GM12874 (cell line): ENCODE results near the gene PLEKHG3.

ENCODE experiments used
- TF ChIP-seq, protein P1 (sequence below): IDR thresholded peaks from 2 replicates; pipeline ENCODE4 v1.5.1; 2011; ENCODE audit warnings: low read depth, mild to moderate bottlenecking, control low read depth, low read length, moderate library complexity; ENCODE audit not compliant: insufficient read depth

PLEKHG3 gene

DNA sequence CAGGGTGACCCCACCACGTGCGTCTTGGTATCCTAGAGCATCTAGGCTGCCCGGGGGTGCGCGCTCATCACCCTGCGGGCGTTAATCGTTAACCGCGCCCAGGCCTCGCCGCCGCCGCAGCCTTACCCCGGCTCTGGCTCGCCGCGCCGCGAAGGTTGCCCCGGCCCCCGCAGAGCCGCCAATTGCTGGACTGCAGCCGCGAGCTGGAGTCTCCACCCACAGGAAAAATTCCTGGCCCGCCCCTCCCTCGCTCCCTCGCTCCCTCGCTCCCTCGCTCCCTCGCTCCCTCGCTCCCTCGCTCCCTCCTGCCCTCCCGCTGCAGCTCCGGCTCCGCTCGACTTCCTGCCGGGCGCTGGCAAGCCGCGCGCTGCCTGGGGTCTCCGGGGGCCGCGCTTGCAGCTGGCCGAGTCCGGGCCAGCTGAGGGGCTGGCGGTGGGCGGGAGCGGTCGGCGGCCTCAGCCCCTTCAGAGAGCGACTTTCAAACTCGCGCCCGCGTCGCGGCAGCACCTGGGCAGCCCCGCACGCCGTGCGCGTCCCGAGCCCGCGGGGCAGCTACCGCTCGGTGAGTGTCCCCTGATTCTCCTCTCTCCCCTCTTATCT lies at the start of gene PLEKHG3:
Gene PLEKHG3, plus strand, starts transcription at position 282 of the 600 bp plus-strand sequence. CDS start 23,208 bp downstream, outside the sequence.
- TF ChIP-seq, protein P1, sequence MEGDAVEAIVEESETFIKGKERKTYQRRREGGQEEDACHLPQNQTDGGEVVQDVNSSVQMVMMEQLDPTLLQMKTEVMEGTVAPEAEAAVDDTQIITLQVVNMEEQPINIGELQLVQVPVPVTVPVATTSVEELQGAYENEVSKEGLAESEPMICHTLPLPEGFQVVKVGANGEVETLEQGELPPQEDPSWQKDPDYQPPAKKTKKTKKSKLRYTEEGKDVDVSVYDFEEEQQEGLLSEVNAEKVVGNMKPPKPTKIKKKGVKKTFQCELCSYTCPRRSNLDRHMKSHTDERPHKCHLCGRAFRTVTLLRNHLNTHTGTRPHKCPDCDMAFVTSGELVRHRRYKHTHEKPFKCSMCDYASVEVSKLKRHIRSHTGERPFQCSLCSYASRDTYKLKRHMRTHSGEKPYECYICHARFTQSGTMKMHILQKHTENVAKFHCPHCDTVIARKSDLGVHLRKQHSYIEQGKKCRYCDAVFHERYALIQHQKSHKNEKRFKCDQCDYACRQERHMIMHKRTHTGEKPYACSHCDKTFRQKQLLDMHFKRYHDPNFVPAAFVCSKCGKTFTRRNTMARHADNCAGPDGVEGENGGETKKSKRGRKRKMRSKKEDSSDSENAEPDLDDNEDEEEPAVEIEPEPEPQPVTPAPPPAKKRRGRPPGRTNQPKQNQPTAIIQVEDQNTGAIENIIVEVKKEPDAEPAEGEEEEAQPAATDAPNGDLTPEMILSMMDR = no peak

DNA sequence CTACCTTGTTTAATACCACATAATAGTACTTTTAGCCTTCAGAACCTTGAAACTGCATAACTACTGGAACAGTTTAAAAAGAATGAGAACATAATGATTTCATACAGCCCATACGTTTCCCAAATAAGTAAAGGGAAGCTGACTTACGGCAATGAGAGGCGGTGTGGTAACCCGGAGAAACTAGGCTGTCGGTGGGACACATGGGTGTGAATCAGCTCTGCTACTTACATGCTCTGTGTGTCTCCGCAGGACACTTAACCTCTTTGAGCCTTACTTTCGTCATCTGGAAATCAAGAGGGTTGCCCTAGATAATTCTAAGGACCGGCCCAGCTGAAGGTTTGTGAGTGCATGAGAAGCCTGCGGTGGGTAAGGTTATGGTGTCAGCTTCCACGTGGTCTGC lies 49.3 kb upstream of the PLEKHG3 start:
- TF ChIP-seq, protein P1 = no peak

DNA sequence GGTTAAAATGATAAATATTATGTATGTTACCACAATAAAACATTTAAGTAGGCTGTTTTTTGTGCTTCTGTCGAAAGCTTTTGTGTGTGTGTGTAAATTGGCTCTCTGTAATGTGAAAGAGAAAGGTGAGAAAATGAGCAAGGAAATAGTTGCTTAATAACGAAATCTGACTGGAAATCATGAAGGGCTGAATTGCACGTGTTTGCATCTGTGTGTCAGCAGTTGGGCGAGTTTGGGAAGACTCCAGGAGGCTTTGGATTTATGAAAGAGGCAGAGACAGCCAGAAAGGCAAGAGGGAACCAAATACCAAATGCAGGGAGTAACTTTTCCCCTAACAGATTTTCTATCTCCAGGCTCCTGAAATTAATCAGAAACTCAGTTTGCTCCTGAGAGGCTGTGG lies 47.2 kb upstream of the PLEKHG3 start:
- TF ChIP-seq, protein P1 = no peak

DNA sequence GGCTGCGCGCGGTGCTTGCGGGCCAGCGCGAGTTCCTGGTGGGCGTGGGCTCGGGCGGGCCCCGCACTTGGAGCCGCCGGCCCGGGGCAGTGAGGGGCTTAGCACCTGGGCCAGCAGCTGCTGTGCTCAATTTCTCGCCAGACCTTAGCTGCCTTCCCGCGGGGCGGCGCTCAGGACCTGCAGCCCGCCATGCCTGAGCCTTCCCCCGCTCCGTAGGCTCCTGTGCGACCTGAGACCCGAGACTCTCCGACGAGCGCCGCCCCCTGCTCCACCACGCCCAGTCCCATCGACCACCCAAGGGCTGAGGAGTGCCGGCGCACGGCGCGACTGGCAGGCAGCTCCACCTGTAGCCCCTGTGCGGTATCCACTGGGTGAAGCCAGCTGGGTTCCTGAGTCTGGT lies 46.0 kb upstream of the PLEKHG3 start:
- TF ChIP-seq, protein P1 = no peak

DNA sequence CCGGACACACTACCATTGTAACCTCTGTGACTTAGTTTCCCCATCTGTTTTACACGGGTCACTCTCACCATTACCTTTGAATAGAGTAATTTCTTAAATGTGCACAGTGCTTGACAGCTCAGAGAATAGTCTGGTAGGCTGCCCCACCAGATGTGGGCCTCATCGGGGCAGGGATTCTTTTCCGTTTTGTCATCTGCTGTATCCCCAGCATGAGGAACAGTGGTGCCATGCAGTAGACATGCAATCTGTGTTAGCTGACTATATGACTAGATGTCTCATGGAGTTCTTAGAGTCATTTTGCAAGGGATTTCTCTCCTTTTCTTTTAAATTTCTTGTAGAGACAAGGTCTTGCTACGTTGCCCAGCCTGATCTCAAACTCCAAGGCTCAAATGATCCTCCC lies 44.9 kb upstream of the PLEKHG3 start:
- TF ChIP-seq, protein P1 = no peak

DNA sequence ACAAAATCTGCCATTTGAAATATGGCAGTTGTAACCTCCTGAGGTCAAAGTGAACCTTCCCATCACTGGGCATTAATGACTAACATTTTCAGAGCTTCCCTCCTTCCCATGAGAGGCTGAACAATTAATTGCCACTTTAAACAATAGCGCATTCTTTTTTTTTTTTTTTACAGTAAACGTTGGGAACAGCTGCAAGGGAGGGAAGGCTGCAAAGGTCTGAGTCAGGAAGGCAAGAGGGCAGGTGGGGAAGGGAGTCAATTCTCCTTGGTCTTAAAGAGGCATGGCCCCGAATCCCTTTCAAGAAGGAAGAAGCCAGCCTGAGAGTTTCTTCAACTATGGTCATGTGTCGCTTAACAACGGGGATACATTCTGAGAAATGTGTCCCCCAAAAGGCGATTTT lies 41.0 kb upstream of the PLEKHG3 start:
- TF ChIP-seq, protein P1 = no peak

DNA sequence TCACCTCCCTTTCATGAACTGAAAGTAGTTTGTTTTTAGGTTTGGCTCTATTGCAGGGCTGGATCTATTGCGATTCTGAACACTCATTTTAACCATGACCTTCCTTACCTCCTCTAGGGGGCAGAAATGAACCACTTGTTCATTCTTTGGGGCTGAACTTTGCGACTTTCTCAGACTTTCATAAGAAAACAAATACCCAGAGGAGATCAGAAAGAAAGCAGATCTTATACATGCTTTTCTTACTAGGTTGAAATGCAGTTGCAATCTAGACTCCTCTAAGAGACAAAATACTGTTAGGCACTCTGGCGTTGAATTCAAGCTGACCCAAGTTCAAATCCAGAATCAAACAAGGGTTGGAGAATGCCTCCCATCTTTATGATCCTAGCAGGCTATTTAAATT lies 32.6 kb upstream of the PLEKHG3 start:
- TF ChIP-seq, protein P1 = peak; percentile 59

DNA sequence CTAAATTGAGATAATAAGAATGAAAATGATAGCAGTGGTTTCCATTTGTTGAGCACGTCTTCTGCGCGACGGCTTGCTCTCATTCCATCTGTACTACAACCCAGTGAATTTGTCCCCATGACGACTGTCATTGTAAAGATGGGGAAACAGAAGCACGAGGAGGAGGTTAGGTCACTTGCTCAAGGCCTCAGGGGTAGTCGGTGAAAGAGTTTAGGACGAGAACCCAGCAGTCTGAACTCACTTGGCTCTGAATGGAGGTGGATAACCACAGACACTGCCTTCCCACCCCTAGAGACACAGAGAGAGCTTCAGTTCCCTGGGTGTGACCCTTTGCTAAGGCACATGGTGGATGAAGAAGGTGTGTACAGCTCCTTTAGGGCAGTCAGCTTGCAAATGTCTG lies 30.9 kb upstream of the PLEKHG3 start:
- TF ChIP-seq, protein P1 = no peak
